Ectodermal cell (in vitro differentiated cells): ENCODE results near the gene PODXL.
A peak's percentile ranks its signal among the peaks of the same experiment; 100 is the strongest.
"Not testable (repeated sequence)": the region's sequence is repeated elsewhere in the genome, so short reads cannot be mapped to it uniquely, and the experiment has no call there.

Experiments
- H3K27ac ChIP-seq: 2 replicates; pipeline ENCODE4 v1.7.0; 2013; ENCODE audit warnings: mild to moderate bottlenecking, low read depth, low read length; ENCODE audit not compliant: insufficient read depth, poor library complexity, severe bottlenecking
- H3K27me3 ChIP-seq: 2 replicates; pipeline ENCODE4 v1.7.0; 2013; ENCODE audit warnings: mild to moderate bottlenecking, low read length; ENCODE audit not compliant: insufficient read depth, control insufficient read depth, poor library complexity, severe bottlenecking
- H3K36me3 ChIP-seq: one replicate; pipeline ENCODE4 v1.7.0; 2013; ENCODE audit warnings: low read length; ENCODE audit not compliant: control insufficient read depth, insufficient read depth
- H3K4me1 ChIP-seq: one replicate; pipeline ENCODE4 v1.7.0; 2013; ENCODE audit warnings: low read length; ENCODE audit not compliant: control insufficient read depth, insufficient read depth
- H3K4me3 ChIP-seq: 2 replicates; pipeline ENCODE4 v1.7.0; 2013; ENCODE audit warnings: low read depth, low read length, control low read depth; ENCODE audit not compliant: insufficient read depth
- H3K9me3 ChIP-seq: 2 replicates; pipeline ENCODE4 v1.7.0; 2013; ENCODE audit warnings: mild to moderate bottlenecking, low read length, moderate library complexity; ENCODE audit not compliant: control insufficient read depth
- WGBS, 2 experiments: methylation state at CpG; one replicate each; pipeline ENCODE4 v1.1.7; 2013; ENCODE audit warnings: missing lambda C conversion rate in 2 of 2; 5-methylcytosine and 5-hydroxymethylcytosine counted together

The PODXL gene

DNA sequence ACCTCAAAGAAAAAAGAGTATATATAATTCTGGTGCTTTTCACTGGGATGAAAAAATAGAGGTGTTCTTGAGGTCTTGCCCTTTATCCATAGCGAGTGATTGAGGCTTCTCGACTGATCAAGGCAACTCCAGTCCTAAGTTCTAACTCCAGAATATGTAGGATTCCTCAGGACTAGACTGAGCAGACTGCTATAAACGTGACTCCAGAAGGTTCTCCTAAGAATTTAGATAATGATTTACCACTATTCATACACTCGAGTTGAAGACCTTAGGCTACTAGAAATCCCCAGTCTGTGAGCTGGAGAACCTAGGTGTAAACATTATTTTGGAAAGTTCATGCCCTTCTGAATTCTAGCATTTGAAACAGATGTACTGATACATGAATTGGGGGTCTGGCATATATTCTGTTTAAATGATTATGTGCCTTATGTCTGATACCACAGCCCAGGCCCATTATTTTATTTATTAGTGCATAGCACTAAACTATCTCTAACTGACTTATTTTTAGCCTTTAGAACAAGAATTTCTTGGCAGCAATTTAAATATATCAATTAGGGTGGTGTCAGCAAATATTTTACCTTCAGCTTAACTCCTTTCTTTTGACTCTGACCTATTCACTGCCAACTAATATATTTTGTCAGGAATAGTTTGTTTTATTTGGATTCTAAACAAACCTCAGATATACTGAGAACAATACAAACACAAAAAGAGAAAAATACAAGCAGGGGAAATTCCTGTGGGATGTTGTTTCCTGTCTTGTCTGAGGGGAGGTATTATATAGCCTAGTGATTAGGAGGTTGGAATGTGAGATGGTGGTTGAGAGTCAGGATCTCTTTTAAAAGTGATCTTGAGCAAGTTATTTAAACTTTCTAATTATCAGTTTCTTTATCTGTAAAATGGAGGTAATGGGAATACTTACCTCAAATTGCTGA is 75.8 kb downstream of the PODXL start:
- no peak overlapping the region for H3K27ac ChIP-seq
- no peaks in the 10 kb centered on the region for H3K36me3 ChIP-seq
- no peaks in the 10 kb centered on the region for H3K9me3 ChIP-seq
- 91 to 93% methylated on average over 4 of the region's 4 CpGs for WGBS, 2 experiments
- no peaks in the 10 kb centered on the region for H3K27me3 ChIP-seq
- H3K4me1 ChIP-seq = no peaks in the 10 kb centered on the region
- H3K4me3 ChIP-seq = no peak overlapping the region

- Histone ChIP-seq H3K9me3 (no peaks in the 10 kb centered on the region), H3K27ac (no peak overlapping the region), H3K27me3 (no peaks in the 10 kb centered on the region), H3K36me3 (no peaks in the 10 kb centered on the region), H3K4me3 (no peak overlapping the region), H3K4me1 (peaks cover 4% of the 10 kb centered on the region)
- WGBS, 2 experiments = 96 to 98% methylated on average over 2 of the region's 2 CpGs
These were observed 79.7 kb downstream of the PODXL start for GRCh38 chr7:131476740-131477139.

GRCh38 chr7:131471250-131472004 is 85.0 kb downstream of the PODXL start:
- H3K27ac ChIP-seq = peak overlapping the region; percentile 19
- H3K27me3 ChIP-seq = no peaks in the 10 kb centered on the region
- H3K9me3 ChIP-seq = no peaks in the 10 kb centered on the region
- H3K4me1 ChIP-seq = peaks cover 11% of the 10 kb centered on the region
- WGBS, 2 experiments = 74 to 78% methylated on average over 3 to 4 of the region's 4 CpGs
- no peak overlapping the region for H3K4me3 ChIP-seq
- H3K36me3 ChIP-seq = peaks cover 3% of the 10 kb centered on the region

DNA sequence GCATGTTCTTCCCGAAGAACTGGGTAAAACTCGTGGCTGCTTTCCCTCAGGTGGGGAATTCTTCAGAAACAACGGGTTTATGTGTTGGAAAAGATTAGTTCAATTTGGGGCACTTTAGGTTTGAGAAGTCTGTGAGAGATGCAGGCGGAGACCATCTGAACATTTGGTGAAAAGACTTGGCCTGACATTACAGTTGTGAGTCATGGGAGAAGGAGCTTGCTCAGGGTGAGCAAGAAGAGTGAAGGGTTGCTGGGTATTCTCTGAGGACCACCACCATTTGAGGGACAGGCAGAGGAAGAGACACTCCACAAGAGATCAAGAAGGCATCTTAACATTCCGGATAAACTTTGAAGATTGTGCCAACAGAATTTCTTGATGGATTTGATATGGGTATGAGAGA is 88.6 kb downstream of the PODXL start:
- Histone ChIP-seq H3K36me3 (peaks cover 12% of the 10 kb centered on the region), H3K27ac (no peak overlapping the region), H3K4me3 (no peak overlapping the region), H3K4me1 (peaks cover 11% of the 10 kb centered on the region), H3K9me3 (no peaks in the 10 kb centered on the region), H3K27me3 (no peaks in the 10 kb centered on the region)
- WGBS, 2 experiments = 93 to 98% methylated on average over 5 of the region's 5 CpGs

- H3K4me3 ChIP-seq = no peak overlapping the region
- no peaks in the 10 kb centered on the region for H3K27me3 ChIP-seq
- H3K9me3 ChIP-seq = no peaks in the 10 kb centered on the region
- peaks cover 8% of the 10 kb centered on the region for H3K4me1 ChIP-seq
- H3K27ac ChIP-seq = no peak overlapping the region
- 88 to 97% methylated on average over 8 to 12 of the region's 12 CpGs for WGBS, 2 experiments
- H3K36me3 ChIP-seq = peaks cover 12% of the 10 kb centered on the region
These were observed 89.6 kb downstream of the PODXL start for GRCh38 chr7:131466735-131467365.

DNA sequence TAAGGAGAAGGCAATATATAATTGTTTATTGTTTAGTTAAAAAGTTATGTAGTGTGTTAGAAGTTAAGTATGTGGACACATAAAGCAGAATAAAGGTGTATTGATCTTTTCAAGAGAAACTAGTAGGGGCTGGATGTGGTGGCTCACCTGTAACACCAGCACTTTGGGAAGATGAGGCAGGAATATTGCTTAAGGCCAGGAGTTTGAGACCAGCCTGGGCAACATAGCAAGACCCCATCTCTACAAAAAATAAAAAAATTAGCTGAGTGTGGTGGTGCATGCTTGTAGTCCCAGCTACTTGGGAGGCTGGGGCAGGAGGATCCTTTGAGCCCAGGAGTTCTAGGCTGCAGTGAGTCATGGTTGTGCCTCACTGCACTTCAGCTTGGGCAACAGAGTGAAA is 93.7 kb downstream of the PODXL start:
- not testable (repeated sequence) for H3K4me1 ChIP-seq, H3K27ac ChIP-seq, H3K9me3 ChIP-seq, H3K36me3 ChIP-seq, H3K4me3 ChIP-seq, H3K27me3 ChIP-seq

GRCh38 chr7:131462059-131462458 is 94.4 kb downstream of the PODXL start:
- Histone ChIP-seq H3K36me3 (peaks cover 9% of the 10 kb centered on the region), H3K27me3 (no peaks in the 10 kb centered on the region), H3K4me1 (no peaks in the 10 kb centered on the region), H3K27ac (no peak overlapping the region), H3K4me3 (no peak overlapping the region), H3K9me3 (no peaks in the 10 kb centered on the region)
- 97 to 100% methylated on average over 2 to 3 of the region's 3 CpGs for WGBS, 2 experiments

- Histone ChIP-seq H3K36me3 (peaks cover 5% of the 10 kb centered on the region), H3K4me1 (no peaks in the 10 kb centered on the region), H3K27ac (no peak overlapping the region), H3K4me3 (no peak overlapping the region), H3K9me3 (no peaks in the 10 kb centered on the region), H3K27me3 (no peaks in the 10 kb centered on the region)
- WGBS, 2 experiments = 96 to 98% methylated on average over 1 of the region's 1 CpG
These were observed 97.2 kb downstream of the PODXL start for GRCh38 chr7:131459256-131459655.

GRCh38 chr7:131456338-131456737 is 100.1 kb downstream of the PODXL start:
- Histone ChIP-seq H3K36me3 (no peaks in the 10 kb centered on the region), H3K9me3 (no peaks in the 10 kb centered on the region), H3K4me3 (no peak overlapping the region), H3K27ac (no peak overlapping the region), H3K27me3 (no peaks in the 10 kb centered on the region), H3K4me1 (no peaks in the 10 kb centered on the region)
- WGBS, 2 experiments = 94 to 95% methylated on average over 2 to 3 of the region's 3 CpGs

GRCh38 chr7:131455546-131455945 is 100.9 kb downstream of the PODXL start:
- H3K4me1 ChIP-seq = no peaks in the 10 kb centered on the region
- no peaks in the 10 kb centered on the region for H3K27me3 ChIP-seq
- H3K4me3 ChIP-seq = no peak overlapping the region
- no peak overlapping the region for H3K27ac ChIP-seq
- H3K36me3 ChIP-seq = no peaks in the 10 kb centered on the region
- 92 to 93% methylated on average over 7 of the region's 7 CpGs for WGBS, 2 experiments
- H3K9me3 ChIP-seq = no peaks in the 10 kb centered on the region
